Measurements from ENCODE around the gene ONECUT3. TPM values are rescaled to one million over a fixed set of nuclear protein-coding genes. Genes with fewer than 3 reads are reported as not detected.

Gene ONECUT3
- total and polyA plus RNA-seq, 9 of the 15 experiments (the other 6 are each of a cell fraction or from before 2014, with no cell fraction given), result not detected

DNA sequence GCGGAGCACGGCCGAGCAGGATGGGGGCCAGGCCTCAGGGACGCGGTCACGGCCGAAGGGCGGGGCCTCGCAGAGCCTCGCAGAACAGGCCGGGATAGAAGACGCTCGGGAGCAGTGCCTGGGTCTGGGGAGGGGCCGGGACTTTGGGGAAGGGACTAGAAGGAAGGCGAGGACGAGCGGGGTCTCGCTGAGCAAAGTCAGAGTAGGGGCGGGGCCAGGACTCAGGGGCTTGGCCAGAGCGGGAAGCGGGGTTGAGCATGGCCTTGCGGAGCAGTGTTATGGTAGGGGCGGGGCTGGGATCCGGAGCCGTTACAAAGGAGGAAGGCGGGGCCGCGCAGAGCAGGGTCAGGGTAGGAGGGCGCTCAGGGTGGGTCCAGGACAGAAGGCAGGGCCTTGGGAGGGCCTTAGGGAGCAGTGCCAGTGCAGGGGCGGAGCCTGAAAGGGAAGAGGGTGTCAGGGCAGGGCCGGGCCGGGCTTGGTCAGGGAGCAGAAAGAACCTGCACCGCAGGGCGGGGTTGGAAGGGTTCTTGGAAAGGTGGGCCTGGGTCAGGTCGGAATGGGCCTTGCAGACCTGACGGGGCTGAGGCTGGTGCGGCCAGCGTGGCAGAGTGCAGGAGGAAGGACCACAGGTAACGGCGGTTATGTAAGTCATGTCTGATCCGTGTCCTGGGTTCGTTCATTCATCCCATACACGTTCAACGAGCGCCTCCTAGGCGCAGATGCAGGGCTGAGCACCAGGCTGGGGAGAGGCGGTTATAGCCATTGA, 59.3 kb downstream of the ONECUT3 start (continued):
- 0 out of 2 replicates have a peak, but pooled peaks have one; percentile 24 for TF ChIP-seq MTA1 (IDR thresholded peaks at IDR 0.05; ENCODE audit: borderline replicate concordance)
- TF ChIP-seq STAT5A (IDR thresholded peaks at IDR 0.05; ENCODE audit: borderline replicate concordance, low read length), result no peak
- TF ChIP-seq EZH2 (IDR thresholded peaks at IDR 0.05; ENCODE audit: borderline replicate concordance, low read depth, low read length), result no peak
- peak; percentile 81 for TF ChIP-seq ZFX (CRISPR knock-in tag; IDR thresholded peaks at IDR 0.05)
- TF ChIP-seq ATF6 (CRISPR knock-in tag; IDR thresholded peaks at IDR 0.05), result peak; percentile 65; the same call in 1 of the 2 replicates
- TF ChIP-seq KDM5B (IDR thresholded peaks at IDR 0.05; ENCODE audit: insufficient replicate concordance, low read depth, low read length), result peak; percentile 55
- TF ChIP-seq CREB3L1 (IDR thresholded peaks at IDR 0.05; ENCODE audit: borderline replicate concordance, low read depth), result peak; percentile 78; the same call in 1 of the 2 replicates
- TF ChIP-seq RAD21 (CRISPR knock-in tag; conservative IDR thresholded peaks at IDR 0.05 in 1 of 2, IDR thresholded peaks at IDR 0.05 in 1 of 2), result peak; percentile 55 to 83
- peak; percentile 33; the same call in 1 of the 2 replicates for TF ChIP-seq CEBPB (tag; IDR thresholded peaks at IDR 0.05)
- TF ChIP-seq E2F1 (CRISPR knock-in tag; IDR thresholded peaks at IDR 0.05), result peak; percentile 81
- TF ChIP-seq XRCC5 (IDR thresholded peaks at IDR 0.05; ENCODE audit: low read depth, low read length), result 0 out of 2 replicates have a peak, but pooled peaks have one; percentile 10
- TF ChIP-seq, protein P1, sequence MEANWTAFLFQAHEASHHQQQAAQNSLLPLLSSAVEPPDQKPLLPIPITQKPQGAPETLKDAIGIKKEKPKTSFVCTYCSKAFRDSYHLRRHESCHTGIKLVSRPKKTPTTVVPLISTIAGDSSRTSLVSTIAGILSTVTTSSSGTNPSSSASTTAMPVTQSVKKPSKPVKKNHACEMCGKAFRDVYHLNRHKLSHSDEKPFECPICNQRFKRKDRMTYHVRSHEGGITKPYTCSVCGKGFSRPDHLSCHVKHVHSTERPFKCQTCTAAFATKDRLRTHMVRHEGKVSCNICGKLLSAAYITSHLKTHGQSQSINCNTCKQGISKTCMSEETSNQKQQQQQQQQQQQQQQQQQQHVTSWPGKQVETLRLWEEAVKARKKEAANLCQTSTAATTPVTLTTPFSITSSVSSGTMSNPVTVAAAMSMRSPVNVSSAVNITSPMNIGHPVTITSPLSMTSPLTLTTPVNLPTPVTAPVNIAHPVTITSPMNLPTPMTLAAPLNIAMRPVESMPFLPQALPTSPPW (CRISPR knock-in tag; IDR thresholded peaks at IDR 0.05), result peak; percentile 89
